Mucosa of descending colon (tissue), 3 donors: ENCODE measurements around the gene PRR14. TPM values are rescaled to one million over a fixed set of nuclear protein-coding genes. Genes with fewer than 3 reads are reported as not detected.
"Not testable (repeated sequence)": the region's sequence is repeated elsewhere in the genome, so short reads cannot be mapped to it uniquely, and the experiment has no call there.

Experiments used
- ATAC-seq: fragments of 200-7000 bp; cut with Tn5 transposase; one replicate; pipeline ENCODE4 v1.9.1; 2020; ENCODE audit warnings: mild to moderate bottlenecking, moderate library complexity
- DNase-seq, 3 donors: peaks; one replicate each; pipeline ENCODE4 v3.0.0-alpha.2; 2020
- H3K36me3 ChIP-seq: fragments of 200-600 bp; one replicate; pipeline ENCODE4 v1.8.0; 2021; ENCODE audit warnings: low read depth, mild to moderate bottlenecking
- H3K4me1 ChIP-seq: fragments of 200-600 bp; one replicate; pipeline ENCODE4 v1.8.0; 2021; ENCODE audit warnings: low read depth, mild to moderate bottlenecking
- H3K4me3 ChIP-seq: fragments of 200-600 bp; one replicate; pipeline ENCODE4 v1.8.0; 2021; ENCODE audit warnings: mild to moderate bottlenecking
- H3K9me3 ChIP-seq: fragments of 200-600 bp; one replicate; pipeline ENCODE4 v1.8.0; 2021; ENCODE audit warnings: mild to moderate bottlenecking
- intact Hi-C, 2 donors: fragments of 100-400 bp; cut with DNase I in 1 of 2; cut with micrococcal nuclease in 1 of 2; formaldehyde crosslinking; loops; one replicate each; pipeline versions ENCODE4 v1.11.0 to v1.11.1; 2022; cut with DNase I, micrococcal nuclease
- total RNA-seq, 3 donors: library from RNA; stranded (reverse); fragmentation: NEBNext Ultra II Directional in 2 of 3; extraction: Animal tissue kit (Norgen Biotek cat#: 25700) in 2 of 3; gene quantifications; one replicate each; pipeline versions ENCODE4 v1.2.1 to v1.2.4, GENCODE V29; 2021 to 2023
- TF ChIP-seq, protein P1 (sequence below): fragments of 200-600 bp; IDR thresholded peaks from one replicate; pipeline ENCODE4 v1.8.0; 2022; ENCODE audit warnings: antibody characterized with exemption, mild to moderate bottlenecking
- donor health status: DM: no; HTN: no; CAD: no; lungs with moderate emphysema.
- donor health status: DM: no; HTN: no; CAD: no.
- donor health status: DM: no; HTN: yes; CAD: no.

PRR14 gene
- total RNA-seq, 3 donors from 2014 or later = 42.1 to 65.6 (median 45.6) TPM

DNA sequence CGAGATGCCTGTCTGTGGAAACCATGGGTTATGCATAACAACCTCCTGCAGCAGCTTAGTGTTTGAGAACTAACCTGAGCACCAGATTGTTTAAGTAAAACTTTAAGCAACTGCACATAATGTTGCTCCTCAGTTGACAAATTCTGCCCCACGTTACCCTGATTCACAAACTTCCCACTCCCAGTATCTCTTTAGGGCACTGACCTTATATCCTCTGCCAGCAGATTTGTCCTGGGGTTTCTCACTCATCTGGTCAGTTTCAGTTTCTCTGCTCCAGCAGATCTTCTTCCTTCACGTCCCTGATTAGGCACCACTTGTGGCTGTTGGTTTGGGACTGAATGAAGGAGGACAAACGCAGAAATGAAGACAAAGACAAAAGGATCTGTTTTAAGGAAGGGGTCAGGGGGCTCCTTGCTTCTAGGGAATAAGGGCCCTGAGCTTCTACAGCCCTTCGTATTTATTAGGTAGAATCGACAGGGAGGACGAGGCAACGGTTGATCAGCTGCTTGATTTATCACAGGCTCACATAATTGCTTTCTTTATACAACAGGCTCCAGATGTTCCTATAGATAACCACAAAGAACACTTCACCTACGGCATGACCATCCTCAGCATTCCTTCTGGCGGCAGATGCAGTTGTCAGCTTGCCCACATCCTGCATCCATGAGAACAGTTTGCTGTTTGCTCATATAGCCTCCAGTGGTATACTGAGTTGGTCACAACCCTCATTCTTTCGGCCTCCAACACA, 27.1 kb upstream of the PRR14 start:
- ATAC-seq = no peak
- no peak for DNase-seq
- no peaks in the 10 kb centered on the region for H3K36me3 ChIP-seq
- peaks cover 3% of the 10 kb centered on the region for H3K4me1 ChIP-seq
- TF ChIP-seq, protein P1, sequence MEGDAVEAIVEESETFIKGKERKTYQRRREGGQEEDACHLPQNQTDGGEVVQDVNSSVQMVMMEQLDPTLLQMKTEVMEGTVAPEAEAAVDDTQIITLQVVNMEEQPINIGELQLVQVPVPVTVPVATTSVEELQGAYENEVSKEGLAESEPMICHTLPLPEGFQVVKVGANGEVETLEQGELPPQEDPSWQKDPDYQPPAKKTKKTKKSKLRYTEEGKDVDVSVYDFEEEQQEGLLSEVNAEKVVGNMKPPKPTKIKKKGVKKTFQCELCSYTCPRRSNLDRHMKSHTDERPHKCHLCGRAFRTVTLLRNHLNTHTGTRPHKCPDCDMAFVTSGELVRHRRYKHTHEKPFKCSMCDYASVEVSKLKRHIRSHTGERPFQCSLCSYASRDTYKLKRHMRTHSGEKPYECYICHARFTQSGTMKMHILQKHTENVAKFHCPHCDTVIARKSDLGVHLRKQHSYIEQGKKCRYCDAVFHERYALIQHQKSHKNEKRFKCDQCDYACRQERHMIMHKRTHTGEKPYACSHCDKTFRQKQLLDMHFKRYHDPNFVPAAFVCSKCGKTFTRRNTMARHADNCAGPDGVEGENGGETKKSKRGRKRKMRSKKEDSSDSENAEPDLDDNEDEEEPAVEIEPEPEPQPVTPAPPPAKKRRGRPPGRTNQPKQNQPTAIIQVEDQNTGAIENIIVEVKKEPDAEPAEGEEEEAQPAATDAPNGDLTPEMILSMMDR = no peak
- intact Hi-C loops = no loop called here
- no peak overlapping the region for H3K4me3 ChIP-seq
- no peaks in the 10 kb centered on the region for H3K9me3 ChIP-seq

DNA sequence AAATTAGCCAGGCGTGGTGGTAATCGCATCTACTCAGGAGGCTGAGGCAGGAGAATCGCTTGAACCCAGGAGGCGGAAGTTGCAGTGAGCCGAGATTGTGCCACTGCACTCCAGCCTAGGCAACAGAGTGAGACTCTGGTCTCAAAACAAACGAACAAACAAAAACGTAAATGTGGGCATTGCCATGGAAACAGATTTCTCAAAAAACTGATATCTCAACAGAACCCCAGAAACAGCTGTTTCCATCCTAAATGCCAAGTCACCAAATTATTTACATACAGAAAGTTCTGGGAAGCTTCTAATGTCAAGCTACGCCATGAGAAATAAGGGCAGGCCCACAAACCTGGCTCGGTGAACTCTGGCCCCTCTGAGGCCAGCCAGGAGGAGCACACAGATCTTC, 24.5 kb upstream of the PRR14 start:
- DNase-seq (no peak), ATAC-seq (no peak)
- TF ChIP-seq, protein P1 = no peak
- peaks cover 3% of the 10 kb centered on the region for H3K4me1 ChIP-seq
- intact Hi-C loops = no loop called here
- no peaks in the 10 kb centered on the region for H3K36me3 ChIP-seq
- no peaks in the 10 kb centered on the region for H3K9me3 ChIP-seq
- no peak overlapping the region for H3K4me3 ChIP-seq

DNA sequence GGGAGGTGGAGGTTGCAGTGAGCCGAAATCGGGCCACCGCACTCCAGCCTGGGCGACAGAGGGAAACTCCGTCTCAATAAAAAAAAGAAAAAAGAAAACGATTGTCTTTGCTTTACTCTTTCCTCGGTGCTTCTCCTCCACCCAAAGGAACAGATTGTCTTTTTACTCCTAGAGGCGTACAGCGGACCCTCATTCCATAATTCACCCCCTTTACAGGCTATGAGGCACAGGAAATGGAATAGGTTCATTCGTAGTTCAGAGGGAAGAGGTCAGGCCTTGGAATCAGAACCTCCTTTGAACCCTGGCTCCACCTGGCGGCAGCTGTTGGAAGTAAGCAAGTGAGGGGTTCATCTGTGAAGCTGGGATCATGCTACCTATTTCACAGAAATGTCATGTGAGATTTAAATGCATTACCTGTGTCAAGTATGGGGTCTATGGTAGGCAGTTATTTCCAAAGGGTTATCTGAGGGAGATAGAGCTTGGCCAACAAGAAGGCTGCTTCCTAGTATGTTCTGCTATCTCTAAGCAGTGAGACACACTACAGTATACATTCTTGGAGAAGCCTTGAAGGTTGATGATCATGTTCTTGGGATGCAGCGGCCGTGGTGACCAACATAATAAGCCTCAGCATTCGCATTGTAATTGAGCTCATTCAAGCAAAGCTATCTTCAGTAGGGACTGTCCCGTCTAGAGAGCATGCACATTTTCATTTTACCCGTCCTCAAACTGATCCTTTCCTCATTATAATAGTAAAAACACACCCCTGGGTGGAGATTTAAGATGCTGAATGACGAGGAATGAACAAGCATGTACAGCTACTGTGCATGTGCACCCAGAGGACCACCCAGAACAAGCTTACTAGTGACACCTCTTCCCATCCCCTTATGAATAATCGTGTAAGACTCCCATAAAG, 21.9 kb upstream of the PRR14 start:
- TF ChIP-seq, protein P1 = peak; percentile 89
- Histone ChIP-seq H3K4me3 (no peak overlapping the region), H3K4me1 (peaks cover 3% of the 10 kb centered on the region), H3K36me3 (no peaks in the 10 kb centered on the region), H3K9me3 (no peaks in the 10 kb centered on the region)
- ATAC-seq (peak; percentile 99), DNase-seq (peak; percentile 86 to 96 (median 95))
- intact Hi-C loops = no loop called here

DNA sequence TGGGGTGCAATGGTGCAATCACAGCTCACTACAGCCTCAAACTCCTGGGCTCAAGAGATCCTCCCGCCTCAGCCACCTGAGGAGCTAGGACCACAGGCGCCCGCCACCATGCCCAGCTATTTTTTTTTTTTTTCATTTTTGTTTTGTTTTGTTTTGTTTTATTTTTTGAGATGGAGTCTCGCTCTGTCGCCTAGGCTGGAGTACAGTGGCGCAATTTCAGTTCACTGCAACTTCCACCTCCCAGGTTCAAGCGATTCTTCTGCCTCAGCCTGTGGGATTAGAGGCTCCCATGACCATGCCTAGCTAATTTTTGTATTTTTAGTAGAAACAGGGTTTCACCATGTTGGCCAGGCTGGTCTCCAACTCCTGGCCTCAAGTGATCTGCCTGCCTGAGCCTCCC, 18.3 kb upstream of the PRR14 start:
- H3K4me3 ChIP-seq, DNase-seq, H3K36me3 ChIP-seq, H3K9me3 ChIP-seq, ATAC-seq: not testable (repeated sequence)
- intact Hi-C loops = loop anchor here in 1 of 2 donors (10.0 kb wide), 1 partner anchor 58 kb away; the partner anchor contains the start of gene ZNF688
- H3K4me1 ChIP-seq = peaks cover 11% of the 10 kb centered on the region

DNA sequence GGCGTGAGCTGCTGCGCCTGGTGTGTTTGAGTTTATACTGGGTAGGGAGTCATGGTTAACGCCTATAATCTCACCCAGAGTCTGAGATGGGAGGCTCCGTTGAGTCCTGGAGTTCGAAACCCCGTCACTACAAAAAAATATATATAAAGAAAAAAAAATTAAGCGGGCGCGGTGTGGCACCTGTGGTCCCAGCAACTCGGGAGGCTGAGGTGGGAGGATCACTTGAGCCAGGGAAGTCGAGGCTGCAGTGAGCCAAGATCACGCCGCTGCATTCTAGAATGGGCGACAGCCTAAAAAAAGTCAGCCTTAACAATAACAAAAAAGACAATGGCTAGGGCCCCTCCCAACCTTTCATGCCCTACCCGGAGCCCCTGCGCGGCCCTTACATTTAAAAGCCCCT, 17.2 kb upstream of the PRR14 start:
- ATAC-seq (no peak), DNase-seq (no peak)
- intact Hi-C loops = loop anchor here in 1 of 2 donors (10.0 kb wide), 1 partner anchor 59 kb away; the partner anchor contains the start of gene ZNF688
- TF ChIP-seq, protein P1 = no peak
- Histone ChIP-seq H3K4me1 (peaks cover 9% of the 10 kb centered on the region), H3K36me3 (no peaks in the 10 kb centered on the region), H3K4me3 (no peak overlapping the region), H3K9me3 (no peaks in the 10 kb centered on the region)

DNA sequence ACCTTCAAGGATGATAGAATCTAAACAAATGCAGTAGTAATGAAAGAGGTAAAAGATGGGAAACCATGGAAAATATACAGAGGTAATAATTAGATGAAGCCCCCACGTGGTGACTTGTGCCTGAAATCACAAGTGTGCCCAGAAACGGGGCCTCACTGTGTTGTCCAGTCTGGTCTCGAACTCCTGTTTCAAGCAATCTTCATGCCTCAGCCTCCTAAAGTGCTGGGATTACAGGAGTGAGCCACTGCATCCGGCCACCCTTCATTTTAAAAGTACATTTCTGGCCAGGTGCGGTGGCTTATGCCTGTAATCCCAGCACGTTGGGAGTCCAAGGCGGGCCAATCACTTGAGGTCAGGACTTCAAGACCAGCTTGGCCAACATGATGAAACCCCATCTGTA, 14.2 kb upstream of the PRR14 start:
- peaks cover 7% of the 10 kb centered on the region for H3K4me1 ChIP-seq
- ATAC-seq (no peak), DNase-seq (no peak)
- no peaks in the 10 kb centered on the region for H3K36me3 ChIP-seq
- intact Hi-C loops = loop anchor here in 1 of 2 donors (10.0 kb wide), 1 partner anchor 62 kb away; the partner anchor contains the start of gene ZNF688
- H3K4me3 ChIP-seq = no peak overlapping the region
- H3K9me3 ChIP-seq = no peaks in the 10 kb centered on the region
- TF ChIP-seq, protein P1 = no peak

DNA sequence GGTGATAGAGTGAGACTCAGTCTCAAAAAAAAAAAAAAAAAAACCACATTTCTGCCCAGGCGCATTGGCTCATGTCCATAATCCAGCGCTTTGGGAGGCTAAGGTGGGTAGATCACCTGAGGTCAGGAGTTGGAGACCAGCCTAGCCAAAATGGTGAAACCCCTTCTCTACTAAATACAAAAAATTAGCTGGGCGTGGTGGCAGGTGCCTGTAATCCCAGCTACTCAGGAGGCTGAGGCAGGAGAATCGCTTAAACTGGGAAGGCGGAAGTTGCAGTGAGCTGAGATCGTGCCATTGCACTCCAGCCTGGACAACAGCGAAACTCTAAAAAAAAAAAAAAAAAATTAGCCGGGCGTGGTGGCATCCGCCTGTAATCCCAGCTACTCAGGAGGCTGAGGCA, 13.6 kb upstream of the PRR14 start:
- not testable (repeated sequence) for H3K4me1 ChIP-seq, ATAC-seq
- intact Hi-C loops = loop anchor here in 1 of 2 donors (10.0 kb wide), 1 partner anchor 62 kb away; the partner anchor contains the start of gene ZNF688

More for the DNA sequence above, 13.6 kb upstream of the PRR14 start:
- DNase-seq, H3K4me3 ChIP-seq, H3K36me3 ChIP-seq, H3K9me3 ChIP-seq: not testable (repeated sequence)
